AG04450 (cell line): ENCODE results near the gene UBN2. TPM values are rescaled to one million over a fixed set of nuclear protein-coding genes. Genes with fewer than 3 reads are reported as not detected.

Source experiments
- CTCF ChIA-PET: fragments of 300-600, 350-600 bp; formaldehyde crosslinking; extraction: SDS; loops from one replicate; lab custom pipeline; 2022; ENCODE audit warnings: antibody characterized with exemption, inconsistent platforms; lab: Charles Lee
- POLR2A ChIA-PET: fragments of 350-600 bp; formaldehyde crosslinking; extraction: SDS; loops from one replicate; lab custom pipeline; 2021; ENCODE audit warnings: antibody characterized with exemption, inconsistent platforms; lab: Yijun Ruan, JAX
- DNase-seq: peaks from one replicate; pipeline ENCODE4 v3.0.0-alpha.2; 2011; ENCODE audit warnings: low read depth, low spot score
- H3K27ac ChIP-seq: one replicate; pipeline ENCODE4 v1.5.1; 2012; ENCODE audit warnings: low read depth, low read length, control low read depth
- H3K27me3 ChIP-seq: one replicate; pipeline ENCODE4 v1.6.0; 2012; ENCODE audit warnings: low read length; ENCODE audit not compliant: control insufficient read depth, insufficient read depth
- H3K4me3 ChIP-seq: 2 replicates; pipeline ENCODE4 v1.5.1; 2011; ENCODE audit warnings: mild to moderate bottlenecking, low read depth, low read length, control low read depth
- H3K9me3 ChIP-seq: 2 replicates; pipeline ENCODE4 v1.5.1; 2012; ENCODE audit warnings: low read length; ENCODE audit not compliant: control insufficient read depth, insufficient read depth
- CTCF ChIP-seq: IDR thresholded peaks from 2 replicates; pipeline ENCODE4 v1.5.1; 2011; ENCODE audit warnings: low read depth, low read length, control low read depth, inconsistent platforms
- polyA plus RNA-seq: library from polyadenylated mRNA; depleted of rRNA; stranded (reverse); fragments of >200 nt; gene quantifications from 2 replicates; pipeline ENCODE4 v1.2.3, GENCODE V29; 2011

Gene UBN2
- polyA plus RNA-seq, 1 experiment, result 4.7 TPM

- POLR2A ChIA-PET, result no interaction called here
- H3K27me3 ChIP-seq, result no peaks in the 10 kb centered on the region
- no peaks in the 10 kb centered on the region for H3K9me3 ChIP-seq
- CTCF ChIA-PET, result interaction anchor here (0.7 kb wide), 1 partner anchor 14 kb away, joined by 3 read pairs; no protein-coding TSS in a partner anchor
- no peak overlapping the region for H3K27ac ChIP-seq
- no peak for TF ChIP-seq CTCF
- DNase-seq, result no peak
- no peak overlapping the region for H3K4me3 ChIP-seq
Observed at GRCh38 chr7:139294951-139295575, 64.0 kb downstream of the UBN2 start.

GRCh38 chr7:139297795-139298194, 66.8 kb downstream of the UBN2 start:
- DNase-seq, result no peak
- ChIA-PET POLR2A (no interaction called here), CTCF (no interaction called here)
- no peaks in the 10 kb centered on the region for H3K9me3 ChIP-seq
- no peak for TF ChIP-seq CTCF
- no peaks in the 10 kb centered on the region for H3K27me3 ChIP-seq
- H3K4me3 ChIP-seq, result no peak overlapping the region
- no peak overlapping the region for H3K27ac ChIP-seq

- Histone ChIP-seq H3K27ac (no peak overlapping the region), H3K4me3 (no peak overlapping the region), H3K9me3 (no peaks in the 10 kb centered on the region), H3K27me3 (no peaks in the 10 kb centered on the region)
- POLR2A ChIA-PET, result no interaction called here
- DNase-seq, result no peak
- TF ChIP-seq CTCF, result no peak
- CTCF ChIA-PET, result no interaction called here
Observed at GRCh38 chr7:139299296-139299695, 68.3 kb downstream of the UBN2 start.

GRCh38 chr7:139300390-139300789, 69.4 kb downstream of the UBN2 start:
- no peak overlapping the region for H3K4me3 ChIP-seq
- CTCF ChIA-PET, result interaction anchor here (0.5 kb wide), 1 partner anchor 248 kb away, joined by 4 read pairs; no protein-coding TSS in a partner anchor
- H3K27me3 ChIP-seq, result no peaks in the 10 kb centered on the region
- no peak overlapping the region for H3K27ac ChIP-seq
- no peak for TF ChIP-seq CTCF
- POLR2A ChIA-PET, result no interaction called here
- no peaks in the 10 kb centered on the region for H3K9me3 ChIP-seq
- DNase-seq, result no peak

- Histone ChIP-seq H3K27me3 (no peaks in the 10 kb centered on the region), H3K9me3 (no peaks in the 10 kb centered on the region), H3K4me3 (no peak overlapping the region), H3K27ac (no peak overlapping the region)
- TF ChIP-seq CTCF, result no peak
- POLR2A ChIA-PET, result no interaction called here
- CTCF ChIA-PET, result interaction anchor here (0.7 kb wide), 1 partner anchor 620 kb away, joined by 3 read pairs; no protein-coding TSS in a partner anchor
- DNase-seq, result no peak
Observed at GRCh38 chr7:139304517-139304916, 73.5 kb downstream of the UBN2 start.
